Sigmoid colon (tissue), 4 donors: ENCODE measurements around the gene ZC3H11A.

Experiments used
- EP300 ChIP-seq, 4 donors: sonication (generic); formaldehyde crosslinking; IDR thresholded peaks; one replicate each; pipeline ENCODE4 v1.6.1; 2017; ENCODE audit warnings: antibody characterized with exemption in 4 of 4
- POLR2A ChIP-seq, 2 donors: fragments of 450-650 bp; IDR thresholded peaks; one replicate each; pipeline ENCODE4 v1.6.1; 2016; ENCODE audit warnings: antibody characterized with exemption in 2 of 2, mild to moderate bottlenecking in 2 of 2, moderate library complexity in 2 of 2
- POLR2AphosphoS5 ChIP-seq, 4 donors: sonication (generic); formaldehyde crosslinking; IDR thresholded peaks; one replicate each; pipeline ENCODE4 v1.6.1; 2017; ENCODE audit warnings: antibody characterized with exemption in 4 of 4
- TF ChIP-seq, protein P1 (sequence below), 4 experiments: fragments of 450-650 bp in 3 of 4; fragments of 200-600 bp in 1 of 4; IDR thresholded peaks; one replicate each; pipeline ENCODE4 v1.5.1; 2016 to 2019; ENCODE audit warnings: antibody characterized with exemption in 4 of 4, mild to moderate bottlenecking in 3 of 4, moderate library complexity in 2 of 4

DNA sequence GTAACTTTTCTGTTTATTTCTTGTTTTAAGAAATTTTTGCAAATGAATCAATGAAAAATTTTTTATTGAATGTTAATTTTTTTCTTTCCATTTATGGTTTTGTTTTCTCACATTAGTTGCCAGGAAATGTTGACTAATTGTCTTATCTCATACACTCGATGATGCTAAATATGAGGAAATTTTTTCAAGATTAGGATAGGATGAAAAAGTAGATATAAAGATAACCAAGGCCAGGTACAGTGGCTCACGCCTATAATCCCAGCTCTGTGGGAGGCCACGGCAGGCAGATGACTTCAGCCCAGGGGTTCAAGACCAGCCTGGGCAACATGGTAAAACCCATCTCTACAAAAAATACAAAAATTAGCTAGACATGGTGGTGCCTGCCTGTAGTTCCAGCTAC, 17.8 kb upstream of the ZC3H11A start:
- TF ChIP-seq POLR2A (IDR thresholded peaks at IDR 0.05) (no peak), EP300 (IDR thresholded peaks at IDR 0.05) (no peak), POLR2AphosphoS5 (IDR thresholded peaks at IDR 0.05) (no peak)
- TF ChIP-seq, protein P1, sequence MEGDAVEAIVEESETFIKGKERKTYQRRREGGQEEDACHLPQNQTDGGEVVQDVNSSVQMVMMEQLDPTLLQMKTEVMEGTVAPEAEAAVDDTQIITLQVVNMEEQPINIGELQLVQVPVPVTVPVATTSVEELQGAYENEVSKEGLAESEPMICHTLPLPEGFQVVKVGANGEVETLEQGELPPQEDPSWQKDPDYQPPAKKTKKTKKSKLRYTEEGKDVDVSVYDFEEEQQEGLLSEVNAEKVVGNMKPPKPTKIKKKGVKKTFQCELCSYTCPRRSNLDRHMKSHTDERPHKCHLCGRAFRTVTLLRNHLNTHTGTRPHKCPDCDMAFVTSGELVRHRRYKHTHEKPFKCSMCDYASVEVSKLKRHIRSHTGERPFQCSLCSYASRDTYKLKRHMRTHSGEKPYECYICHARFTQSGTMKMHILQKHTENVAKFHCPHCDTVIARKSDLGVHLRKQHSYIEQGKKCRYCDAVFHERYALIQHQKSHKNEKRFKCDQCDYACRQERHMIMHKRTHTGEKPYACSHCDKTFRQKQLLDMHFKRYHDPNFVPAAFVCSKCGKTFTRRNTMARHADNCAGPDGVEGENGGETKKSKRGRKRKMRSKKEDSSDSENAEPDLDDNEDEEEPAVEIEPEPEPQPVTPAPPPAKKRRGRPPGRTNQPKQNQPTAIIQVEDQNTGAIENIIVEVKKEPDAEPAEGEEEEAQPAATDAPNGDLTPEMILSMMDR (IDR thresholded peaks at IDR 0.05): no peak
